Kidney (tissue), 14 donors: ENCODE measurements around the gene PLEKHA8. TPM values are rescaled to one million over a fixed set of nuclear protein-coding genes. Genes with fewer than 3 reads are reported as not detected.

Source experiments
- DNase-seq, 5 donors: peaks; one replicate each; pipeline ENCODE4 v3.0.0-alpha.2; 2013 to 2020
- FAIRE-seq: peaks from 2 replicates; lab custom pipeline; 2012; peaks lifted over from hg19 to GRCh38; lab: Jason Lieb, UNC
- H3K27ac ChIP-seq, 2 donors: one replicate each; pipeline ENCODE4 v1.7.0; 2013; ENCODE audit warnings: low read depth in 2 of 2, low read length in 2 of 2, inconsistent platforms in 1 of 2
- H3K27me3 ChIP-seq: one replicate; pipeline ENCODE4 v1.7.1; 2013; ENCODE audit warnings: low read length, inconsistent platforms; ENCODE audit not compliant: control insufficient read depth, insufficient read depth
- H3K36me3 ChIP-seq, 3 donors: one replicate each; pipeline versions ENCODE4 v1.7.0 to v1.7.1; 2013; ENCODE audit warnings: low read length in 3 of 3, control low read depth in 1 of 3, inconsistent platforms in 1 of 3; ENCODE audit not compliant: insufficient read depth in 3 of 3, control insufficient read depth in 2 of 3
- H3K4me1 ChIP-seq, 3 donors: one replicate each; pipeline versions ENCODE4 v1.7.0 to v1.7.1; 2013; ENCODE audit warnings: low read length in 3 of 3, inconsistent platforms in 1 of 3, low read depth in 1 of 3; ENCODE audit not compliant: control insufficient read depth in 2 of 3, insufficient read depth in 2 of 3
- H3K4me3 ChIP-seq, 3 donors: one replicate each; pipeline versions ENCODE4 v1.7.0 to v1.8.1; 2013; ENCODE audit warnings: low read length in 3 of 3, control low read depth in 1 of 3, inconsistent platforms in 1 of 3
- H3K9ac ChIP-seq, 3 donors: one replicate each; pipeline versions ENCODE4 v1.7.0 to v1.7.1; 2013; ENCODE audit warnings: low read length in 3 of 3, control low read depth in 1 of 3, inconsistent platforms in 1 of 3
- H3K9me3 ChIP-seq, 3 donors: one replicate each; pipeline versions ENCODE4 v1.7.0 to v1.7.1; 2013; ENCODE audit warnings: low read length in 3 of 3, control low read depth in 1 of 3, inconsistent platforms in 1 of 3; ENCODE audit not compliant: control insufficient read depth in 2 of 3, insufficient read depth in 1 of 3
- intact Hi-C: fragments of 100-400 bp; cut with DNase I; formaldehyde crosslinking; loops from one replicate; pipeline ENCODE4 v1.11.1; 2022
- polyA plus RNA-seq: library from polyadenylated mRNA; stranded (reverse); fragments of 350-450 nt; fragmentation: Illumina TruSeq; extraction: RNeasy Lipid Tissue Mini Kit (QIAGEN cat#74804); gene quantifications from one replicate; pipeline ENCODE4 v1.2.3, GENCODE V29; 2014; ENCODE audit warnings: low read depth, low replicate concordance; ENCODE audit not compliant: insufficient read depth
- total RNA-seq: library from RNA; stranded (reverse); fragmentation: NEBNext Ultra II Directional; extraction: Animal tissue kit (Norgen Biotek cat#: 25700); gene quantifications from one replicate; pipeline ENCODE4 v1.2.1, GENCODE V29; 2021
- TF ChIP-seq, protein P1 (sequence below): IDR thresholded peaks from 3 replicates; pipeline ENCODE4 v1.5.1; 2012; ENCODE audit warnings: mild to moderate bottlenecking, moderate library complexity, borderline replicate concordance; ENCODE audit not compliant: insufficient read depth; ENCODE audit errors: extremely low read depth
- donor health status: control.
- donor health status: control.
- donor health status: control.
- donor health status: control.
- donor health status: control.
- donor health status: DM: yes; HTN: yes; CAD: no.
- donor health status: Normal renal cell carcinoma (clear cell type).

The PLEKHA8 gene
- total and polyA plus RNA-seq, 2 donors from 2014 or later = 4.8 to 8.5 TPM

DNA sequence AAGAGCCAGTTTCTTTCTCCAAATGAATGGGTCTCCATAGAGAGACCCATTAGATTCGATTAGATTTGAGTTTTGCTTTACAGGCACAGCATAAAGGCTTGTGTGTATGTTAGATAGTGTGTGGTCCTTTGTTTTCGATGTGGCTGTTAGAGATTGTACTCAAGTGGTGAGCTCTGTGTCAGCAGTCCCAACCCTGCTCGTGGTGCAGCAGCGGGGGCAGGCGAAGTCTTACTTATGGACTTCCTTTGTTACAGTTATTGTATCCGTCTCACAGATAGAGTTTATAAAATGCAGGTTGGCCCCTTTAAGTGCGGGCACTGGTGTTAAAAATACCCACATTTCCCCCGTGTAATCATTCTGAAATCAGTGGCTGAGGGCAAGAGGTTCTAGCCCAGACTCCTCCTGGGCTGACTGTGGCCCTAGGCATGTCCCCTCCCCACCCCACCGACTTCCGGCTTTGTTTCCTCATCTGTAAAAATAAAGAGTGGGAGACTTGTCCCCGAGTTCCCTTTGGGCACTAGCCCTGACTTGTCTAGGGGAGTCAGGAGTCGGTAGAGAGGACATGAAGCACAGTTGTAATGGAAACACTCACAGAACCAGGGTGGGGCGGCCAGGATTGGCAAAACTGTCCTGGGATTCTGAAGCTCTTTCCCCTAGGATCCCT is 135.2 kb downstream of the PLEKHA8 start:
- Histone ChIP-seq H3K27ac (peak overlapping the region in 1 of 2 donors; percentile 16), H3K36me3 (peaks cover 0 to 2% (median 0%) of the 10 kb centered on the region in 3 donors), H3K4me3 (no peak overlapping the region), H3K27me3 (no peaks in the 10 kb centered on the region), H3K9me3 (no peaks in the 10 kb centered on the region), H3K9ac (no peak overlapping the region), H3K4me1 (peaks cover 0 to 37% (median 25%) of the 10 kb centered on the region in 3 donors)
- intact Hi-C loops = no loop called here
- FAIRE-seq (no peak), DNase-seq (no peak)
- TF ChIP-seq, protein P1, sequence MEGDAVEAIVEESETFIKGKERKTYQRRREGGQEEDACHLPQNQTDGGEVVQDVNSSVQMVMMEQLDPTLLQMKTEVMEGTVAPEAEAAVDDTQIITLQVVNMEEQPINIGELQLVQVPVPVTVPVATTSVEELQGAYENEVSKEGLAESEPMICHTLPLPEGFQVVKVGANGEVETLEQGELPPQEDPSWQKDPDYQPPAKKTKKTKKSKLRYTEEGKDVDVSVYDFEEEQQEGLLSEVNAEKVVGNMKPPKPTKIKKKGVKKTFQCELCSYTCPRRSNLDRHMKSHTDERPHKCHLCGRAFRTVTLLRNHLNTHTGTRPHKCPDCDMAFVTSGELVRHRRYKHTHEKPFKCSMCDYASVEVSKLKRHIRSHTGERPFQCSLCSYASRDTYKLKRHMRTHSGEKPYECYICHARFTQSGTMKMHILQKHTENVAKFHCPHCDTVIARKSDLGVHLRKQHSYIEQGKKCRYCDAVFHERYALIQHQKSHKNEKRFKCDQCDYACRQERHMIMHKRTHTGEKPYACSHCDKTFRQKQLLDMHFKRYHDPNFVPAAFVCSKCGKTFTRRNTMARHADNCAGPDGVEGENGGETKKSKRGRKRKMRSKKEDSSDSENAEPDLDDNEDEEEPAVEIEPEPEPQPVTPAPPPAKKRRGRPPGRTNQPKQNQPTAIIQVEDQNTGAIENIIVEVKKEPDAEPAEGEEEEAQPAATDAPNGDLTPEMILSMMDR = no peak

DNA sequence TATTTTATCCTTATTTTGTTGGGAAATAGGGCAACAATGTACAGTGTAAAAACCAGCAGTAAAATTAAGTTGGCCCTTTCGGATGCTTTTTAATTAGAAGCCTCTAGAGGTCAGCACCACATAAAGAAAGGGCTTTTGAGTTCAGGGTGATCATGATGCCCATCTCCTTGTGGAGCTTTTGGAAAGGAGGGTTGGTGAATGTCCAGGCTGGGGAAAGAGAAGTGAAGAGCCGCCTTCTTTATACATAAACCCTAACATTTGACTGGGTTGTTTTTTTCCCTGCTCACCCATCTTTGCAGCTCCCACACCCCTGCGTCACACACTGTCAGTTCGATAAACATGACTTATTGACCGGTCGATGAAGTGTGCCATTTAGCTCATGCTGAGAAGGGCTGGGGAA is 136.4 kb downstream of the PLEKHA8 start:
- intact Hi-C loops = no loop called here
- no peak overlapping the region for H3K27ac ChIP-seq
- H3K9ac ChIP-seq = no peak overlapping the region
- no peak overlapping the region for H3K4me3 ChIP-seq
- H3K4me1 ChIP-seq = peaks cover 0 to 33% (median 20%) of the 10 kb centered on the region in 3 donors
- TF ChIP-seq, protein P1 = peak; percentile 56
- no peaks in the 10 kb centered on the region for H3K9me3 ChIP-seq
- no peaks in the 10 kb centered on the region for H3K27me3 ChIP-seq
- peak in 2 of 5 donors; percentile 77 to 89 for DNase-seq
- no peak for FAIRE-seq
- H3K36me3 ChIP-seq = no peaks in the 10 kb centered on the region

DNA sequence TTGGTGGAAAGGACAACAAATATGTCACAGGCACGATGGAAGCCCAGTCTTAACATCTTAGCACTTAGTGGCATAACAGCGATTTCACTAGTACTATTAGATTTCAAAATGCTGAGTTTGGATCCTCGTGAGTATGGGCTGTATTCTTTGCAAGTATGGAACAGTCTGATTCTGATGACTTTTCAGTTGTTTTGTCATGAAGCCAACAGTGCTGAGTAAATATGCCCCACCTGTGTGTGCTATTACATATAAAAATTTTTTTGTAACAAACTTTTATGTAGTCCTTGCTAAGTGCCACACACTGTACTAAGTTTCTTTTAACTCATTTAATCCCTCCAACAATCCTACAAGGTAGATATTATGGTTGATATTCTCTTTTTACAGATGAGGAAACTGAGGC is 137.4 kb downstream of the PLEKHA8 start:
- intact Hi-C loops = no loop called here
- no peaks in the 10 kb centered on the region for H3K9me3 ChIP-seq
- no peaks in the 10 kb centered on the region for H3K36me3 ChIP-seq
- H3K4me3 ChIP-seq = no peak overlapping the region
- TF ChIP-seq, protein P1 = no peak
- DNase-seq (no peak), FAIRE-seq (no peak)
- peak overlapping the region in 1 of 3 donors; percentile 2 for H3K9ac ChIP-seq
- H3K27me3 ChIP-seq = no peaks in the 10 kb centered on the region
- peaks cover 0 to 30% (median 24%) of the 10 kb centered on the region in 3 donors for H3K4me1 ChIP-seq
- H3K27ac ChIP-seq = no peak overlapping the region
